ENCODE measurements around the gene KLHDC4.
"Not testable (repeated sequence)": the region's sequence is repeated elsewhere in the genome, so short reads cannot be mapped to it uniquely, and the experiment has no call there.

KLHDC4 gene

DNA sequence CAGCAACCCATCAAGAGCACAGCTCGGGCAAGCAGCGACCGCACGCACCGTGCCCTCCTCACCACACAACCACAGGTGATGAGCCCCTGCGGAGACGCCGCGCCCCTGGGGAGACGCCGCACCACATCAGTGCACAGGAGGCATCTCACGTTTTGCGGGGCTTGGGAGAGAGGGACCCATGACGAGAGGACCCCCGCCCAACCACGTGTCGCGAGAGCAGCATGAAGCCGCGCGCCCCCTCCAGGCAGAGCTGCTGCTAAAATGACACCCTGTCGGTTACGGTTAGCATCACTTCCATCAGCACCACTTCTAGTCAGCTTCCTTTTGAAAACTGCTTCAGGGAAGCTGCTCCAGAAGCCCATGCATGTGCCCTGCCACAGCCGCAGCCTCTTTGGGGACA, 45.3 kb downstream of the KLHDC4 start:
- no peak for ATAC-seq (replicated peaks; ENCODE audit: extremely low read depth, poor library complexity, severe bottlenecking)
- Mint-ChIP-seq H3K27ac (ENCODE audit: low read depth) (no peak overlapping the region), H3K4me1 (peaks cover 38% of the 10 kb centered on the region), H3K27me3 (no peaks in the 10 kb centered on the region), H3K36me3 (ENCODE audit: insufficient read depth) (peaks cover 42% of the 10 kb centered on the region), H3K9me3 (no peaks in the 10 kb centered on the region), H3K4me3 (no peak overlapping the region)
- DNase-seq (ENCODE audit: low spot score in 2 of 2) = no peak

DNA sequence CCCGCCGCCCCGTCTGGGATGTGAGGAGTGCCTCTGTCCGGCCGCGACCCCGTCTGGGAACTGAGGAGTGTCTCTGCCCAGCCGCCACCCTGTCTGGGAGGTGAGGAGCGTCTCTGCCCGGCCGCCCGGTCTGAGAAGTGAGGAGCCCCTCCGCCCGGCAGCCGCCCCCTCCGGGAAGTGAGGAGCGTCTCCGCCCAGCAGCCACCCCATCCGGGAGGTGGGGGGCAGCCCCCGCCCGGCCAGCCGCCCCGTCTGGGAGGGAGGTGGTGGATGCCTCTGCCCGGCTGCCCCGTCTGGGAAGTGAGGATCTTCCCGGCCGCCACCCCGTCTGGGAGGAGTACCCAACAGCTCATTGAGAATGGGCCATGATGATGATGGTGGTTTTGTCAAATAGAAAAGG, 47.0 kb downstream of the KLHDC4 start:
- H3K9me3 Mint-ChIP-seq; H3K4me3 Mint-ChIP-seq; ATAC-seq (replicated peaks; ENCODE audit: extremely low read depth, poor library complexity, severe bottlenecking); H3K27ac Mint-ChIP-seq (ENCODE audit: low read depth); DNase-seq (ENCODE audit: low spot score in 2 of 2); H3K27me3 Mint-ChIP-seq: not testable (repeated sequence)
- Mint-ChIP-seq H3K36me3 (ENCODE audit: insufficient read depth) (peaks cover 39% of the 10 kb centered on the region), H3K4me1 (peaks cover 37% of the 10 kb centered on the region)

DNA sequence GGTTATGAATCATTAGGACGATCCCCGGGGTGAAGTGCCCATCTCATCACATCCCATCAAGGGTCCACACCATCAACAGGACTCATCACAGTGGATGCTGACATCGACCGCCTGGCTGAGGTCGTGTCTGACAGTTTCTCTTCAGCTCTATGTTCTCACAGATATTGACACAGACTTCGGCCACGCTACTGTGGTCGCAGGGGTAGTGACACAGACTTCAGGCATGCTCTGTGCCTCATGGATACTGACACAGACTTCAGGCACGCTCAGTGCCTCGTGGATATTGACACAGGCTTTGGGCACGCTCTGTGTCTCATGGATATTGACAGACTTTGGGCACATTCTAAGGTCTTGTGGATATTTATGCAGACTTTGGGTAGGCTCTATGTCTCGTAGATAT, 50.1 kb downstream of the KLHDC4 start:
- peaks cover 34% of the 10 kb centered on the region for H3K4me1 Mint-ChIP-seq
- DNase-seq (ENCODE audit: low spot score in 2 of 2) = no peak
- ATAC-seq (replicated peaks; ENCODE audit: extremely low read depth, poor library complexity, severe bottlenecking) = no peak
- peaks cover 28% of the 10 kb centered on the region for H3K36me3 Mint-ChIP-seq (ENCODE audit: insufficient read depth)
- peak overlapping the region; percentile 92 for H3K27ac Mint-ChIP-seq (ENCODE audit: low read depth)
- H3K9me3 Mint-ChIP-seq = no peaks in the 10 kb centered on the region
- no peak overlapping the region for H3K4me3 Mint-ChIP-seq
- no peaks in the 10 kb centered on the region for H3K27me3 Mint-ChIP-seq

GRCh38 chr16:87715231-87715630, 50.6 kb downstream of the KLHDC4 start:
- no peak for ATAC-seq (replicated peaks; ENCODE audit: extremely low read depth, poor library complexity, severe bottlenecking)
- no peak overlapping the region for H3K4me3 Mint-ChIP-seq
- H3K27me3 Mint-ChIP-seq = no peaks in the 10 kb centered on the region
- no peaks in the 10 kb centered on the region for H3K9me3 Mint-ChIP-seq
- DNase-seq (ENCODE audit: low spot score in 2 of 2) = no peak
- peak overlapping the region; percentile 92 for H3K27ac Mint-ChIP-seq (ENCODE audit: low read depth)
- H3K4me1 Mint-ChIP-seq = peaks cover 32% of the 10 kb centered on the region
- H3K36me3 Mint-ChIP-seq (ENCODE audit: insufficient read depth) = peaks cover 31% of the 10 kb centered on the region

GRCh38 chr16:87713451-87714229, 52.1 kb downstream of the KLHDC4 start:
- H3K9me3 Mint-ChIP-seq = no peaks in the 10 kb centered on the region
- peaks cover 31% of the 10 kb centered on the region for H3K36me3 Mint-ChIP-seq (ENCODE audit: insufficient read depth)
- ATAC-seq (replicated peaks; ENCODE audit: extremely low read depth, poor library complexity, severe bottlenecking) = peak; percentile 98
- peaks cover 32% of the 10 kb centered on the region for H3K4me1 Mint-ChIP-seq
- H3K27me3 Mint-ChIP-seq = no peaks in the 10 kb centered on the region
- H3K4me3 Mint-ChIP-seq = no peak overlapping the region
- DNase-seq (ENCODE audit: low spot score in 2 of 2) = peak; percentile 30 to 53
- H3K27ac Mint-ChIP-seq (ENCODE audit: low read depth) = peak overlapping the region; percentile 51

DNA sequence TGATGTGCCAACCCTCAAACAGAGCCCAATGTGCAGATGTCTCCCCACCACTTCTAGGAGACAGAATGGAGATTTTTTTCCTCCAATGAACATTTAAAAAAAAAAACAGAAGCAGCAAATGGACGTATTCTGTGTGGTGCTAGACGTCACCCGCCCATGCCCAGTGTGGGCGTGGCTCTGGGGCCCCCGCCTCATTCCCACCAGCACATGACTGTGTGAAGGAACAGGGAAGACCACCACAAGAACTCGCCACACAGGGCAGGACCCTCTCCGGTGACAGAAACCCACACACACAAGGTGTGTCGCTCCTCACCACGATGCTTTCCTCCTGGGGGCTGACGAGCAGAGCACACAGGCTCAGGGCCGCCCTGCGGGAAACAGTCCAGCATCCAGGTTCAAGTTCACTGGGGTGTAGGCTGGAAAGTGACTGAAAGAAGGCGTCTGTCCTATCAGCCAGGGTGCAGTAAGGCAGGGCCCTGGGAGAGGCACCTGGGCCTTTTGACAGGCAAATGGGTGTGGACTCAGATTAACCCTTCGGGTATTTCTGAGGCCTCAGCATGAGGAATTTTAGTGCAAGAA, 53.5 kb downstream of the KLHDC4 start:
- DNase-seq (ENCODE audit: low spot score in 2 of 2) (no peak), ATAC-seq (replicated peaks; ENCODE audit: extremely low read depth, poor library complexity, severe bottlenecking) (no peak)
- Mint-ChIP-seq H3K36me3 (ENCODE audit: insufficient read depth) (peaks cover 35% of the 10 kb centered on the region), H3K4me1 (peaks cover 40% of the 10 kb centered on the region), H3K27me3 (no peaks in the 10 kb centered on the region), H3K4me3 (no peak overlapping the region), H3K27ac (ENCODE audit: low read depth) (no peak overlapping the region), H3K9me3 (no peaks in the 10 kb centered on the region)

- Mint-ChIP-seq H3K27ac (ENCODE audit: low read depth) (no peak overlapping the region), H3K36me3 (ENCODE audit: insufficient read depth) (peaks cover 40% of the 10 kb centered on the region), H3K4me1 (peaks cover 39% of the 10 kb centered on the region), H3K4me3 (no peak overlapping the region), H3K27me3 (no peaks in the 10 kb centered on the region), H3K9me3 (no peaks in the 10 kb centered on the region)
- ATAC-seq (replicated peaks; ENCODE audit: extremely low read depth, poor library complexity, severe bottlenecking) (no peak), DNase-seq (ENCODE audit: low spot score in 2 of 2) (no peak)
Measured at GRCh38 chr16:87710887-87711286, 54.9 kb downstream of the KLHDC4 start.

- Mint-ChIP-seq H3K27me3 (no peaks in the 10 kb centered on the region), H3K4me3 (no peak overlapping the region), H3K36me3 (ENCODE audit: insufficient read depth) (peaks cover 39% of the 10 kb centered on the region), H3K4me1 (peaks cover 29% of the 10 kb centered on the region), H3K27ac (ENCODE audit: low read depth) (no peak overlapping the region), H3K9me3 (no peaks in the 10 kb centered on the region)
- ATAC-seq (replicated peaks; ENCODE audit: extremely low read depth, poor library complexity, severe bottlenecking) (no peak), DNase-seq (ENCODE audit: low spot score in 2 of 2) (no peak)
Measured at GRCh38 chr16:87709677-87710076, 56.1 kb downstream of the KLHDC4 start.

- no peak overlapping the region for H3K4me3 Mint-ChIP-seq
- H3K36me3 Mint-ChIP-seq (ENCODE audit: insufficient read depth) = peaks cover 36% of the 10 kb centered on the region
- DNase-seq (ENCODE audit: low spot score in 2 of 2) (no peak), ATAC-seq (replicated peaks; ENCODE audit: extremely low read depth, poor library complexity, severe bottlenecking) (no peak)
- H3K27ac Mint-ChIP-seq (ENCODE audit: low read depth) = no peak overlapping the region
- H3K27me3 Mint-ChIP-seq = no peaks in the 10 kb centered on the region
- H3K9me3 Mint-ChIP-seq = no peaks in the 10 kb centered on the region
- peaks cover 27% of the 10 kb centered on the region for H3K4me1 Mint-ChIP-seq
Measured at GRCh38 chr16:87708881-87709638, 56.7 kb downstream of the KLHDC4 start.

DNA sequence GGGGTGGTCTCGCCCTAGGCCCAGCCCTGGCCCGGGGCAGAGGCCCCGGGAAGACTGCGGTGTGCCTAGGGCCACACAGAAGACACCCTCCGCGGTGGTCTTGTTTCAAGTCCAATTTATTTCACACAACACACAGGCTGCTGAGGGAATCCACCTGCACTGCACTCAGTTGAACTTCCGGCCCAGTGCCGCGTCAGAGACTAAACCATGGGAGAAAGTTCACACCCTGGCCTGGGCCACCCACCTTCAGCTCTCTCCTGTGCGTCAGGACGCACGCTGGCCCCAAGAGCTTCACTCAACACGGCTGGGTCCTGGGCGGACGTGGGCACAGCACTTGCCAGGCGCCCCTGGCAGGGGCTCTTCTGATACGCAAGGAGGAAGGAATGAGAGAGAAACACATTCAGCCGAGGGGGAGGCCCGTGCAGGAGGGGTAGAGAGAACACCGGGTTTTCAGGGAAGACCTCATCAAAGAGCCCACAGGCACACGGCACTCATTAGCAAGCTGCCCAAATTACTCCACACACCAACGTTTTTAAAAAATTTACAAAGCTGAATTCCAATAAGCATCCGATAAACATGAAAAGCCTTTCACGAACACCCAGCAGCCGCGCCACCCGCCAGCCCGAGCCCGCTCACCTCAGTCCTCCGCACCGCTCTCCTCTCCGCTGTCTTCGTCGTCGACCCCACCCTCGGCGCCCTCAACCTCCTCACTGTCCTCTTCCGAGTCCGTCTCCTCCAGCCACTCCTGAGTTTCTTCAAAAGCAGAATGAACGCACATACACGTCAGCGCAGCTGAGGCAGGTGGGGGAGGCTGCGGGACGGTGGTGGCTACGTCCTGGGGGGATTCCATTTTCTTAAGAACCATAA, 57.8 kb downstream of the KLHDC4 start:
- Mint-ChIP-seq H3K4me3 (no peak overlapping the region), H3K27me3 (no peaks in the 10 kb centered on the region), H3K4me1 (peaks cover 23% of the 10 kb centered on the region), H3K36me3 (ENCODE audit: insufficient read depth) (peaks cover 34% of the 10 kb centered on the region), H3K9me3 (no peaks in the 10 kb centered on the region), H3K27ac (ENCODE audit: low read depth) (peak overlapping the region; percentile 71)
- DNase-seq (ENCODE audit: low spot score in 2 of 2) (no peak), ATAC-seq (replicated peaks; ENCODE audit: extremely low read depth, poor library complexity, severe bottlenecking) (no peak)

DNA sequence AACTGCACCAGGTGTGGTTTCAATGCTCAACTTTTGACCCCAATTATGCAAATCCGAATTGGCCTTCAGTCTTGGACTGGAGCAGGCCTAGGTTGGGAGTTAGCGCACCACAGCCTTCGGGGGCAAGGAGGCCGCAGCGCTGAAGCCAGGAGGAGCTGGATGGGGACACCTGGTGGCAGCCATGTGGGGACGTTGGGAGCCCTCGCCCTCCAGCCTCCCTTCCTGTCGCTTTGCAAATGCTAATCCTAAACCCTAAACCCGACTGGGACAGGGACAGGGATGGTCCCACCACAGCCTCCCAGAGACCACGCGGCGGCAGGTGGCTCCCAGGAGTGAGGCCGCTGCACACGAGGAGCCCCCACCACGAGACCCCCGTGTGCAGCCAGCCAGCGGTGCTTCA, 58.7 kb downstream of the KLHDC4 start:
- peaks cover 37% of the 10 kb centered on the region for H3K36me3 Mint-ChIP-seq (ENCODE audit: insufficient read depth)
- H3K27me3 Mint-ChIP-seq = no peaks in the 10 kb centered on the region
- ATAC-seq (replicated peaks; ENCODE audit: extremely low read depth, poor library complexity, severe bottlenecking) (no peak), DNase-seq (ENCODE audit: low spot score in 2 of 2) (no peak)
- H3K4me3 Mint-ChIP-seq = no peak overlapping the region
- H3K9me3 Mint-ChIP-seq = no peaks in the 10 kb centered on the region
- H3K27ac Mint-ChIP-seq (ENCODE audit: low read depth) = no peak overlapping the region
- peaks cover 25% of the 10 kb centered on the region for H3K4me1 Mint-ChIP-seq

DNA sequence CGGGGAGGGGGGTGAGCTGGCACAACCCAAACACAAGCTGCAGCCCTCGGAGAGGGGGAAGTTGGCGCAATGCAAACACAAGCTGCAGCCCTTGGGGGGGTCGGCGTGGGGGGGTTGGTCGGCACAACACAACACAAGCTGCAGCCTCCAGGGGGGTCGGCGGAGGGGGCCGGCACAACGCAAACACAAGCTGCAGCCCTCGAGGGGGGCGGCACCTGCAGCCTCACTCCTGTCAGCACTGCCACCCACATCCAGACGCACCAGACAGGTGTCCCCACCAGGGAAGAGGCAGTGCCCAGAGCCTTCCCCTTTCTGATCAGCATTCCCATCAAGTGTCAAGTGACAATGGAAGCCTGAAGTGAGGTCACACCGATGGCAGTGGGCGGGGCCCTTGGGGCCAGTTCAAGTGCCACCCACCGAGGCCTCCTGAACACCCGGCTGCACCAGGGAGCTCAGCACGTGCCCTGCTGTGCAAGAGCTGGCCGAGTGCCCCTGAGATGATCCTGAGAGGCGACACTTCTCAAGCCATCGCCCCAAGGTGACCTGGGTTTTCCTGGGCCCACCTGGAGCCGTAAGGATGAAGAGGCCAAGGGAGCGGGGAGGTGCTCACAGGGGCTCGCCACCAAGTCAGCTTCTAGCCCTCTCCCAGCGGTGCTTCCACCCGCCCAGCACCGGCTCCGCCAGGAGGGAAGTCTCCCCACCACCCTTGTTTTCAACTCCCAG, 59.3 kb downstream of the KLHDC4 start:
- DNase-seq (ENCODE audit: low spot score in 2 of 2) (no peak), ATAC-seq (replicated peaks; ENCODE audit: extremely low read depth, poor library complexity, severe bottlenecking) (no peak)
- Mint-ChIP-seq H3K4me1 (peaks cover 30% of the 10 kb centered on the region), H3K9me3 (no peaks in the 10 kb centered on the region), H3K36me3 (ENCODE audit: insufficient read depth) (peaks cover 38% of the 10 kb centered on the region), H3K27ac (ENCODE audit: low read depth) (no peak overlapping the region), H3K27me3 (no peaks in the 10 kb centered on the region), H3K4me3 (no peak overlapping the region)

All from central memory CD8-positive, alpha-beta T cell (primary cell).